ENCODE measurements around the gene EZR. TPM values are rescaled to one million over a fixed set of nuclear protein-coding genes. Genes with fewer than 3 reads are reported as not detected.
A peak's percentile ranks its signal among the peaks of the same experiment; 100 is the strongest.

EZR gene
- polyA plus RNA-seq, 2 of the 4 experiments (the other 2 are of a cell fraction): 219 to 254 TPM

GRCh38 chr6:158853072-158853879 lies 34.1 kb upstream of the EZR start (continued):
- TF ChIP-seq CBX2 (IDR thresholded peaks at IDR 0.05; ENCODE audit: borderline replicate concordance, low read depth): no peak
- TF ChIP-seq MYC (IDR thresholded peaks at IDR 0.05; ENCODE audit: borderline replicate concordance, low read length): no peak
- TF ChIP-seq POLR2AphosphoS2 (conservative IDR thresholded peaks at IDR 0.05; ENCODE audit: low read length): no peak
- no peak for TF ChIP-seq RNF2 (IDR thresholded peaks at IDR 0.05; ENCODE audit: borderline replicate concordance, low read depth)
- no peak for TF ChIP-seq KDM1A (IDR thresholded peaks at IDR 0.05; ENCODE audit: low read depth)
- TF ChIP-seq HMGXB4 (CRISPR knock-in tag; IDR thresholded peaks at IDR 0.05; ENCODE audit: borderline replicate concordance): no peak
- TF ChIP-seq NPAS2 (CRISPR knock-in tag; IDR thresholded peaks at IDR 0.05; ENCODE audit: borderline replicate concordance): no peak
- TF ChIP-seq RARB (CRISPR knock-in tag; IDR thresholded peaks at IDR 0.05): no peak
- TF ChIP-seq EP300 (IDR thresholded peaks at IDR 0.05): peak; percentile 40 to 81; a peak in 3 of 5 replicates
- TF ChIP-seq BCL3 (IDR thresholded peaks at IDR 0.05): no peak; the same call in 2 of the 3 replicates
- peak; percentile 71 for TF ChIP-seq JUNB (IDR thresholded peaks at IDR 0.05)
- no peak for TF ChIP-seq NFE2L2 (conservative IDR thresholded peaks at IDR 0.05; ENCODE audit: low read length)
- TF ChIP-seq ZNF302 (CRISPR knock-in tag; IDR thresholded peaks at IDR 0.05): no peak
- TF ChIP-seq SREBF2 (IDR thresholded peaks at IDR 0.05): no peak
- 0 out of 2 replicates have a peak, but pooled peaks have one; percentile 34 for TF ChIP-seq HOXB5 (CRISPR knock-in tag; IDR thresholded peaks at IDR 0.05)
- no peak for TF ChIP-seq USF2 (IDR thresholded peaks at IDR 0.05)
- no peak for TF ChIP-seq ATOH8 (CRISPR knock-in tag; IDR thresholded peaks at IDR 0.05; ENCODE audit: low read depth)
- no peak for TF ChIP-seq ZC3H11A (IDR thresholded peaks at IDR 0.05)
- peak; percentile 86; the same call in 1 of the 2 replicates for TF ChIP-seq GATA3 (IDR thresholded peaks at IDR 0.05; ENCODE audit: borderline replicate concordance)
- no peak for TF ChIP-seq HOXB13 (CRISPR knock-in tag; IDR thresholded peaks at IDR 0.05; ENCODE audit: low read depth)
- no peak for TF ChIP-seq REST (IDR thresholded peaks at IDR 0.05)
- no peak for TF ChIP-seq NR3C1 (IDR thresholded peaks at IDR 0.05)
- no peak for TF ChIP-seq CHD4 (IDR thresholded peaks at IDR 0.05; ENCODE audit: borderline replicate concordance)
- no peak for TF ChIP-seq EHMT2 (IDR thresholded peaks at IDR 0.05; ENCODE audit: low read depth)
- TF ChIP-seq E2F6 (IDR thresholded peaks at IDR 0.05; ENCODE audit: borderline replicate concordance, low read depth): peak; percentile 57; the same call in 1 of the 2 replicates
- no peak for TF ChIP-seq ZSCAN20 (CRISPR knock-in tag; IDR thresholded peaks at IDR 0.05)
- peak; percentile 76 to 78; a peak in 4 of 5 replicates for TF ChIP-seq JUN (IDR thresholded peaks at IDR 0.05)
- TF ChIP-seq KDM5A (IDR thresholded peaks at IDR 0.05): no peak
- no peak for TF ChIP-seq BHLHE40 (IDR thresholded peaks at IDR 0.05; ENCODE audit: low read depth, low read length)
- peak; percentile 37; the same call in 1 of the 2 replicates for TF ChIP-seq FOSL2 (IDR thresholded peaks at IDR 0.05)
- peak; percentile 94 for TF ChIP-seq FOSL2 (CRISPR knock-in tag; IDR thresholded peaks at IDR 0.05)
- TF ChIP-seq RAD21 (conservative IDR thresholded peaks at IDR 0.05 in 1 of 2, IDR thresholded peaks at IDR 0.05 in 1 of 2): peak in 1 of 2 experiments; percentile 9; a peak in 1 of 5 replicates
- no peak for TF ChIP-seq MAFK (IDR thresholded peaks at IDR 0.05; ENCODE audit: partially characterized antibody)

All from A549 (cell line).